HEK293T (cell line): Measurements from ENCODE around the gene CXCL16.

ENCODE experiments used
- CTCF ChIA-PET: fragments of 350-600 bp; formaldehyde crosslinking; extraction: SDS; loops from one replicate; lab custom pipeline; 2021; ENCODE audit warnings: antibody characterized with exemption, inconsistent platforms; lab: Yijun Ruan, JAX
- POLR2A ChIA-PET: fragments of 350-600 bp; formaldehyde crosslinking; extraction: SDS; loops from one replicate; lab custom pipeline; 2020; ENCODE audit warnings: antibody characterized with exemption, inconsistent platforms; lab: Yijun Ruan, JAX
- DNase-seq: peaks from one replicate; pipeline ENCODE4 v3.0.0; 2012; ENCODE audit warnings: mixed read lengths; ENCODE audit errors: extremely low spot score
- ARNT ChIP-seq: fragments of 450-650 bp; IDR thresholded peaks from 2 replicates; pipeline ENCODE4 v1.6.1; 2017; ENCODE audit warnings: mild to moderate bottlenecking
- BHLHE40 ChIP-seq: fragments of 450-650 bp; IDR thresholded peaks from 2 replicates; pipeline ENCODE4 v1.6.1; 2016; ENCODE audit warnings: mild to moderate bottlenecking, moderate library complexity, borderline replicate concordance
- CTBP1 ChIP-seq: fragments of 450-650 bp; IDR thresholded peaks from 2 replicates; pipeline ENCODE4 v1.6.1; 2016; ENCODE audit warnings: borderline replicate concordance
- ELF4 ChIP-seq: fragments of 450-650 bp; IDR thresholded peaks from 2 replicates; pipeline ENCODE4 v1.6.1; 2017; ENCODE audit warnings: antibody characterized with exemption
- FOXA1 ChIP-seq: fragments of 450-650 bp; IDR thresholded peaks from 2 replicates; pipeline ENCODE4 v1.6.1; 2016; ENCODE audit warnings: mild to moderate bottlenecking
- FOXK2 ChIP-seq: fragments of 450-650 bp; IDR thresholded peaks from 2 replicates; pipeline ENCODE4 v1.6.1; 2016; ENCODE audit warnings: mild to moderate bottlenecking
- FOXM1 ChIP-seq: fragments of 450-650 bp; IDR thresholded peaks from 2 replicates; pipeline ENCODE4 v1.6.1; 2017; ENCODE audit warnings: mild to moderate bottlenecking, borderline replicate concordance
- HDGF ChIP-seq: fragments of 450-650 bp; IDR thresholded peaks from 2 replicates; pipeline ENCODE4 v1.6.1; 2017; ENCODE audit warnings: antibody characterized with exemption, borderline replicate concordance
- L3MBTL2 ChIP-seq: fragments of 450-650 bp; conservative IDR thresholded peaks from 2 replicates; pipeline ENCODE4 v1.6.1; 2016; ENCODE audit warnings: mild to moderate bottlenecking
- LEF1 ChIP-seq: fragments of 450-650 bp; IDR thresholded peaks from 2 replicates; pipeline ENCODE4 v1.6.1; 2017; ENCODE audit warnings: mild to moderate bottlenecking, borderline replicate concordance
- NFRKB ChIP-seq: fragments of 450-650 bp; IDR thresholded peaks from 2 replicates; pipeline ENCODE4 v1.6.1; 2016; ENCODE audit warnings: mild to moderate bottlenecking, moderate library complexity
- PKNOX1 ChIP-seq: fragments of 450-650 bp; IDR thresholded peaks from 2 replicates; pipeline ENCODE4 v1.6.1; 2016
- SP1 ChIP-seq: fragments of 450-650 bp; IDR thresholded peaks from 2 replicates; pipeline ENCODE4 v1.6.1; 2017
- SUZ12 ChIP-seq: fragments of 450-650 bp; IDR thresholded peaks from 2 replicates; pipeline ENCODE4 v1.6.1; 2016; ENCODE audit warnings: mild to moderate bottlenecking
- TARDBP ChIP-seq: fragments of 450-650 bp; IDR thresholded peaks from 2 replicates; pipeline ENCODE4 v1.6.1; 2016
- ZNF384 ChIP-seq: fragments of 450-650 bp; IDR thresholded peaks from 2 replicates; pipeline ENCODE4 v1.6.1; 2016

CXCL16 gene

GRCh38 chr17:4768298-4768697, 28.6 kb upstream of the CXCL16 start:
- POLR2A ChIA-PET: no interaction called here
- DNase-seq: no peak

DNA sequence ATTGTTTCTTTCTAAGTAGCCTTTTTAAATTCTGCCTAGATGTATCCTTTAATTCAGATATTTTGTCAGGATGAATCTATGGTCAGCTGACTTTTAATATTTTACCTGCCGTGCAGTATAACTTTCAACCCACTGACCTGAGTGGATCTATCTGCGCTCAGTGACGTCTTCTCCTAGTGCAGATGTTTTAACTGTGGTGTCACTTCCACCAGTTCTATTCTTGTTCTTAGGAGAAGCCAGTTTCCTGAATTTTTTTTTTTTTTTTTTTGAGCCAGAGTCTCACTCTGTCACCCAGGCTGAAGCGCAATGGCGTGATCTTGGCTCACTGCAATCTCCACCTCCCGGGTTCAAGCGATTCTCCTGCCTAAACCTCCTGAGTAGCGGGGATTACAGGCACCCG, 27.0 kb upstream of the CXCL16 start:
- ChIA-PET POLR2A (no interaction called here), CTCF (interaction anchor here (0.7 kb wide), 1 partner anchor 9 kb away, joined by 7 read pairs; no protein-coding TSS in a partner anchor)
- TF ChIP-seq BHLHE40 (no peak), HDGF (no peak), SUZ12 (no peak), ZNF384 (no peak), L3MBTL2 (no peak), NFRKB (no peak), FOXA1 (no peak), PKNOX1 (no peak), ELF4 (no peak), FOXM1 (no peak), ARNT (no peak), CTBP1 (no peak), SP1 (no peak), FOXK2 (no peak), TARDBP (no peak), LEF1 (no peak)
- DNase-seq: no peak

More at GRCh38 chr17:4768298-4768697, 28.6 kb upstream of the CXCL16 start:
- CTCF ChIA-PET: no interaction called here
- TF ChIP-seq ELF4 (no peak), SP1 (no peak), NFRKB (no peak), HDGF (no peak), SUZ12 (no peak), ARNT (no peak)

GRCh38 chr17:4766201-4766600, 26.5 kb upstream of the CXCL16 start:
- POLR2A ChIA-PET: no interaction called here

GRCh38 chr17:4764595-4764994, 24.9 kb upstream of the CXCL16 start:
- TF ChIP-seq ZNF384: no peak
- no peak for TF ChIP-seq PKNOX1
- TF ChIP-seq SP1: no peak
- TF ChIP-seq NFRKB: no peak
- POLR2A ChIA-PET: no interaction called here
- no peak for DNase-seq
- CTCF ChIA-PET: no interaction called here

More at GRCh38 chr17:4766201-4766600, 26.5 kb upstream of the CXCL16 start:
- CTCF ChIA-PET: no interaction called here
- no peak for DNase-seq
- TF ChIP-seq FOXM1 (no peak), CTBP1 (no peak)

DNA sequence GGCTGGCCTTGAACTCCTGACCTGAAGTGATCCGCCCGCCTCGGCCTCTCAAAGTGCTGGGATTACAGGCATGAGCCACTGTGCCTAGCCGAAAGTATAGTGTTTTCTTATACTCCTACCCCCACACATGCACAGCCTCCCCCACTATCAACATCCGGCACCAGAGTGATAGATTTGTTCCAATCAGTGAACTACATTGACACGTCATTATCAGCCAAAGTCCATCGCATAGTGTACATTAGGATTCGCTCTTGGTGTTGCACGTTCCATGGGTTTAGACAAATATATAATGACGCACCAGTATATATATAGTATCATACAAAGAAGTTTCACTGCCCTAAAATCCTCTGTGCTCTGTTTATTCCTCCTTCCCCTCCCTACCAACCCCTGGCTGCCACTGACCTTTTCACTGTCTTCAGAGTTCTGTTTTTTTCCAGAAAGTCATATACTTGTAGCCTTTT, 20.1 kb upstream of the CXCL16 start:
- TF ChIP-seq SUZ12: no peak
- TF ChIP-seq FOXK2: no peak
- TF ChIP-seq CTBP1: no peak
- TF ChIP-seq SP1: no peak
- TF ChIP-seq TARDBP: no peak
- TF ChIP-seq ZNF384: no peak
- no peak for TF ChIP-seq FOXM1
- TF ChIP-seq FOXA1: no peak
- no peak for TF ChIP-seq ARNT
- TF ChIP-seq HDGF: no peak
- no peak for TF ChIP-seq LEF1
- TF ChIP-seq BHLHE40: no peak
- no peak for TF ChIP-seq NFRKB
- TF ChIP-seq L3MBTL2: no peak
- TF ChIP-seq PKNOX1: no peak
- TF ChIP-seq ELF4: no peak
- DNase-seq: no peak
- POLR2A ChIA-PET: no interaction called here
- CTCF ChIA-PET: no interaction called here

- ChIA-PET CTCF (no interaction called here), POLR2A (no interaction called here)
- TF ChIP-seq ELF4 (no peak), L3MBTL2 (no peak), BHLHE40 (no peak), ARNT (no peak), LEF1 (no peak)
- no peak for DNase-seq
Observed at GRCh38 chr17:4753392-4753791, 13.7 kb upstream of the CXCL16 start.

DNA sequence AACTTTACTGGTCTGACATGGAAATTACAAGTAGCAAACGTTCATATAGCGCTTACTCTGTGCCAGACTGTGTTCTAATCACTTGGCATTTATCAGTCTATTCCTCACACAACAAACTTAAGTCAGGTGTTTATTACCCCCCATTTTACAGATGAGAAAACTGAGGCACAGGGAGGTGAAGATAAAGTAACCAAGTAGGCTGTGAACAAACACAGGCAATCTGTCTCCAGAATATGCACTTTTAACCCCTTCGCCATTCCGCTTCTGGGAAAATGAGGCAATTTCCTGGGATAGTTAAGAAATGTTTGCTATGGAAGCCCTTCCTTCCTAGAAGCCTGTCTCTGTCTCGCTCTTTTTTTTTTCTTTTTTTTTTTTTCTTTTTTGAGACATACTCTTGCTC, 12.2 kb upstream of the CXCL16 start:
- no peak for DNase-seq
- TF ChIP-seq LEF1 (no peak), HDGF (no peak), FOXM1 (no peak), ELF4 (no peak), SP1 (no peak), SUZ12 (no peak), NFRKB (no peak), ZNF384 (no peak), FOXA1 (no peak), PKNOX1 (no peak), ARNT (no peak), CTBP1 (no peak), TARDBP (no peak)
- ChIA-PET POLR2A (no interaction called here), CTCF (no interaction called here)
